DOHH2 (cell line): Measurements from ENCODE around the gene HDAC4.

Experiments used
- H3F3A ChIP-seq: fragments of 200-600 bp; sonication (generic), shearing (Covaris generic); 2 replicates; pipeline ENCODE4 v1.6.0; 2016; ENCODE audit warnings: antibody characterized with exemption, mild to moderate bottlenecking; ENCODE audit not compliant: control insufficient read depth, insufficient read depth
- H3K27ac ChIP-seq: fragments of 200-600 bp; sonication (generic); 2 replicates; pipeline ENCODE4 v1.5.1; 2014; ENCODE audit warnings: low read depth, mild to moderate bottlenecking, low read length, moderate library complexity
- H3K27me3 ChIP-seq: fragments of 200-600 bp; sonication (generic); 2 replicates; pipeline ENCODE4 v1.6.1; 2014; ENCODE audit warnings: mild to moderate bottlenecking, low read length, mixed read lengths; ENCODE audit not compliant: control insufficient read depth
- H3K36me3 ChIP-seq: fragments of 200-600 bp; sonication (generic); 2 replicates; pipeline ENCODE4 v1.6.1; 2014; ENCODE audit warnings: mild to moderate bottlenecking, low read length, moderate library complexity, mixed read lengths; ENCODE audit not compliant: control insufficient read depth
- H3K4me1 ChIP-seq: fragments of 200-600 bp; sonication (generic); 2 replicates; pipeline ENCODE4 v1.6.1; 2014; ENCODE audit warnings: mild to moderate bottlenecking, low read length, mixed read lengths; ENCODE audit not compliant: control insufficient read depth
- H3K4me2 ChIP-seq: fragments of 200-600 bp; sonication (generic); 2 replicates; pipeline ENCODE4 v1.6.0; 2014; ENCODE audit warnings: mild to moderate bottlenecking, low read length, moderate library complexity
- H3K4me3 ChIP-seq: fragments of 200-600 bp; sonication (generic); 2 replicates; pipeline ENCODE4 v1.5.1; 2014; ENCODE audit warnings: mild to moderate bottlenecking, low read length, mixed read lengths
- H3K79me2 ChIP-seq: fragments of 200-600 bp; sonication (generic); 2 replicates; pipeline ENCODE4 v1.6.1; 2014; ENCODE audit warnings: mild to moderate bottlenecking, low read length, mixed read lengths; ENCODE audit not compliant: control insufficient read depth
- H3K9me2 ChIP-seq: fragments of 200-600 bp; sonication (generic); replicated peaks from 2 replicates; pipeline ENCODE4 v1.6.1; 2014; ENCODE audit warnings: mild to moderate bottlenecking, low read length, mixed read lengths; ENCODE audit not compliant: control insufficient read depth
- H3K9me3 ChIP-seq: fragments of 200-600 bp; sonication (generic); 2 replicates; pipeline ENCODE4 v1.6.1; 2014; ENCODE audit warnings: antibody characterized with exemption, low read length, mixed read lengths; ENCODE audit not compliant: control insufficient read depth, insufficient read depth
- H4K20me1 ChIP-seq: fragments of 200-600 bp; sonication (generic); 2 replicates; pipeline ENCODE4 v1.6.0; 2014; ENCODE audit warnings: low read depth, mild to moderate bottlenecking, antibody characterized with exemption, low read length, moderate library complexity; ENCODE audit not compliant: control insufficient read depth, insufficient read depth
- EZH2phosphoT487 ChIP-seq: fragments of 200-600 bp; sonication (generic); IDR thresholded peaks from 2 replicates; pipeline ENCODE4 v1.6.1; 2017; ENCODE audit warnings: borderline replicate concordance, mild to moderate bottlenecking, antibody characterized with exemption, low read length, moderate library complexity, mixed read lengths
- TF ChIP-seq, protein P1 (sequence below): fragments of 200-600 bp; sonication (generic); IDR thresholded peaks from one replicate; pipeline ENCODE4 v1.5.1; 2014; ENCODE audit warnings: antibody characterized with exemption, mild to moderate bottlenecking, low read depth, low read length; ENCODE audit not compliant: poor library complexity, severe bottlenecking

HDAC4 gene

DNA sequence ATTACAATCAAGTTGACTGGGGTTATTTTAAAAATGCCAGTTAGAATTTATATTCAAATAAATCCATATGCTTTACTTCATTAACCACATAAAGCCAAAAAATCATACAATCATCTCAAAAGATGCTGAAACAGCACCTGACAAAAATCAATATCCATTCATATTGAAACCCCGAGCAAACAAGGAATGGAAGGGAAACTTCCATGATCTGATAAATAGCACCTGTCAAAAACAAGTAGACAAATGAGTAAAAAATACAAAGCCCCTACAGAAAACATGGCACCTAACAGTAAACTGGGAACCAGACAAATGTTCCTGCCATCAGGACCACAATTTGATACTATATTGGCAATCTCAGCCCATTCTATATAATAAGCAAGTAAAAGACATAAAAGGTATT lies 227.5 kb downstream of the HDAC4 start:
- Histone ChIP-seq H3K36me3 (no peaks in the 10 kb centered on the region), H3K27me3 (no peaks in the 10 kb centered on the region), H3K79me2 (no peaks in the 10 kb centered on the region), H3K9me2 (no peaks in the 10 kb centered on the region), H3K9me3 (peaks cover 9% of the 10 kb centered on the region; the same call in 1 of the 2 replicates), H3K4me2 (no peak overlapping the region), H3K4me3 (no peak overlapping the region), H3F3A (no peaks in the 10 kb centered on the region), H4K20me1 (no peaks in the 10 kb centered on the region), H3K4me1 (no peaks in the 10 kb centered on the region), H3K27ac (no peak overlapping the region)
- TF ChIP-seq, protein P1, sequence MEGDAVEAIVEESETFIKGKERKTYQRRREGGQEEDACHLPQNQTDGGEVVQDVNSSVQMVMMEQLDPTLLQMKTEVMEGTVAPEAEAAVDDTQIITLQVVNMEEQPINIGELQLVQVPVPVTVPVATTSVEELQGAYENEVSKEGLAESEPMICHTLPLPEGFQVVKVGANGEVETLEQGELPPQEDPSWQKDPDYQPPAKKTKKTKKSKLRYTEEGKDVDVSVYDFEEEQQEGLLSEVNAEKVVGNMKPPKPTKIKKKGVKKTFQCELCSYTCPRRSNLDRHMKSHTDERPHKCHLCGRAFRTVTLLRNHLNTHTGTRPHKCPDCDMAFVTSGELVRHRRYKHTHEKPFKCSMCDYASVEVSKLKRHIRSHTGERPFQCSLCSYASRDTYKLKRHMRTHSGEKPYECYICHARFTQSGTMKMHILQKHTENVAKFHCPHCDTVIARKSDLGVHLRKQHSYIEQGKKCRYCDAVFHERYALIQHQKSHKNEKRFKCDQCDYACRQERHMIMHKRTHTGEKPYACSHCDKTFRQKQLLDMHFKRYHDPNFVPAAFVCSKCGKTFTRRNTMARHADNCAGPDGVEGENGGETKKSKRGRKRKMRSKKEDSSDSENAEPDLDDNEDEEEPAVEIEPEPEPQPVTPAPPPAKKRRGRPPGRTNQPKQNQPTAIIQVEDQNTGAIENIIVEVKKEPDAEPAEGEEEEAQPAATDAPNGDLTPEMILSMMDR = no peak
- no peak for TF ChIP-seq EZH2phosphoT487

DNA sequence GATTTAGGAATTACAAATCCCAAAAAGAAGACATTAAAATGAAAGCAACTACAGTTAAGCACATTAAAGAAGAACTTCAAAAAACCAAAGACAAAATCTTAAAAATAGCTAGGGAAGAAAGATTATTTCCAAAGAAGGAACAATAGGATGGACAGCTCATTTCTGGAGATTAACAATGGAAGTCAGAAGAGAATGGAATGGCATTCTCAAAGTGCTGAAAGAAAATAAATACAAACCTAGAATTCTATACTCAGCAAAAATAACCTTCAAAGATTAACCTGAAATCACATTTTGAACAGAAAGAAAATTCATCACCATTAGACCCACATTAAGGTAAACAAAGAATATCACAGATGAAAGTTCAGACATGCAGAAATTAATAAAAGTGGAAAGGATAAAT lies 229.2 kb downstream of the HDAC4 start:
- Histone ChIP-seq H3K36me3 (no peaks in the 10 kb centered on the region), H3K27me3 (no peaks in the 10 kb centered on the region), H4K20me1 (no peaks in the 10 kb centered on the region), H3K27ac (no peak overlapping the region), H3K4me1 (no peaks in the 10 kb centered on the region), H3K4me2 (no peak overlapping the region), H3K9me2 (no peaks in the 10 kb centered on the region), H3F3A (no peaks in the 10 kb centered on the region), H3K9me3 (peaks cover 9% of the 10 kb centered on the region; the same call in 1 of the 2 replicates), H3K79me2 (no peaks in the 10 kb centered on the region), H3K4me3 (no peak overlapping the region)
- TF ChIP-seq, protein P1 = no peak
- no peak for TF ChIP-seq EZH2phosphoT487

DNA sequence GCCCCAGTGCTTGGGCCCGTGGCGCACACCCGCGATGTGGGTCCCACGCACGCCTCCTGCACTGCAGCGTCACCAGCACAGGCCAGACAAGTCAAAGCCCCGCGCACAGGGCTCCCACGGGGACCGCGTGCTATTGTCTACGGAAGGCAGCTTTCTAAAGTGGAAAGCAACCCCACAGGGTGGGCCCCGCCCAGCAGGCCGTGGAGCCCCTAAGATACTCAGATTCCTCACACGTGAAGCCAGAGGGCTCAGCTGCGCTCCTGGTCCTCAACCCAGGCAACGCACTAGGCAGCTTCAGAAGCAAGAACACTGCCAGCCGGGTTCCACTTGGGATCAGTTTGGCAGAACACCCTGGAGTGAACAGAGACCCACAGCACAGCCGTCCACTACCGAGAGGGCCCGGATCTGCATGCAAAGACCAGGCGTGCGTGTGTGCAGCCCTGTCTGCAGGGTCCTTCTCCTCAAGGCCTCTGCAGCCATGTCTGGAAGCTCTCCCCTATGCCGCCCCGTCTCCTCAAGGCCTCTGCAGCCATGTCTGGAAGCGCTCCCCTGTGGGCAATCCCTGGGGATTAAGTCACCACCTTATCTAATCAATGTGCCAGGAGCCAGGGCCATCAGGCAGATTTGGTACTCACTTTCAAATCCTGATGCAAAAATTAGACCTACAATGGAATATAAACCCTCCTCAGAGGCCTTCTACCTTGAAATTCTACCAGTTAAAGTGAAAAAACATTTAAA lies 231.3 kb downstream of the HDAC4 start:
- Histone ChIP-seq H3K4me1 (no peaks in the 10 kb centered on the region), H3K4me3 (no peak overlapping the region), H3K9me3 (peaks cover 9% of the 10 kb centered on the region; the same call in 1 of the 2 replicates), H3K79me2 (no peaks in the 10 kb centered on the region), H3K4me2 (no peak overlapping the region), H3F3A (no peaks in the 10 kb centered on the region), H3K27me3 (no peaks in the 10 kb centered on the region), H3K36me3 (no peaks in the 10 kb centered on the region), H3K9me2 (no peaks in the 10 kb centered on the region), H3K27ac (no peak overlapping the region), H4K20me1 (no peaks in the 10 kb centered on the region)
- no peak for TF ChIP-seq EZH2phosphoT487
- TF ChIP-seq, protein P1 = no peak
